ENCODE measurements around the gene NRL. TPM values are rescaled to one million over a fixed set of nuclear protein-coding genes. Genes with fewer than 3 reads are reported as not detected.

The NRL gene
- total and polyA plus RNA-seq, 2 donors (not counting 1 experiment from before 2014, with no cell fraction given) = 0.45 to 0.99 TPM

DNA sequence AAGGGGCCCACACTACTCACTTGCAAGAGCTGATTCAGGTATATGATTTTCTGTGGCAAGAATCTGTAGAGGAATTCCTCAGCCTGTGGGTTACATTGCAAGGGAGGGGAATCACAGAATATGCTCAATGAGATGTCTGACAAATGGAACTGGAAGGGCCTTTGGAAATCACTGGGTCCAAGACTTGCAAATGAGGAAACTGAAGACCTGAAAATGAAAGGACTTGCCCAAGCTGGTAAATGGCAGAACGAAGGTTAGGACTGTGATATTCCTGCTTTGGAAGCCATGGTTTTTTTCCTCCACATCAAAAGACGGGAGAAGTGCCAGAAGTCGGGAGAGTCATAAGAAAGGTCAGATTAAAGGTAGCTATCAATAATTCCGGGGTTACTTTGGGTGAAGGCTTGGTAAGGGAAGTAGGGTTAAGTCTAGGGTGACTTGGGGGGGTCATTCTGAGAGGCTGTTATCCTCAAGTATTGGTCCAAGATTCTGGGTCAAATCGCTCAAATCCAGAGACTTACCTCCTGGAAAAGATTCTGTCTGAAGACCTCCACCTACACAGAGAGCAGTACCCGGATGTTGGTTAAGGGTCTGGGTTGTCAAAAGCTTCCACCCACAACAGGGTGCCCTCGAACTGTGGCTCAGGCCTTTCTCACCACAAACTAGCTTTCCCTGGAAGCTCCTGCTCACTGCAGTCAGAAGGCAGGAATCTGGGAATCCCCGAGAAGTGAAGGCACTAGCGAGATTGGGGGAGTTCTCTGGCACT lies 31.1 kb upstream of the NRL start:
- peaks cover 10% of the 10 kb centered on the region for H3K4me1 ChIP-seq (ENCODE audit: control insufficient read depth, extremely low read depth, insufficient read depth, low read length)
- no peaks in the 10 kb centered on the region for H3K9me3 ChIP-seq (ENCODE audit: control insufficient read depth, insufficient read depth, low read depth, low read length)
- H4K20me1 ChIP-seq (ENCODE audit: control insufficient read depth, extremely low read depth, insufficient read depth, low read length) = no peaks in the 10 kb centered on the region
- peak overlapping the region; percentile 87 to 98 (median 94) for H3K4me3 ChIP-seq (replicated peaks in 1 of 4; ENCODE audit: control extremely low read depth in 1 of 4, insufficient read depth in 1 of 4, low read depth in 3 of 4, low read length in 4 of 4)
- peak overlapping the region; percentile 69 for H3K9ac ChIP-seq (ENCODE audit: insufficient read depth, low read length)
- TF ChIP-seq EZH2 (IDR thresholded peaks at IDR 0.05; ENCODE audit: low read length, missing control alignments) = no peak
- TF ChIP-seq, protein P1, sequence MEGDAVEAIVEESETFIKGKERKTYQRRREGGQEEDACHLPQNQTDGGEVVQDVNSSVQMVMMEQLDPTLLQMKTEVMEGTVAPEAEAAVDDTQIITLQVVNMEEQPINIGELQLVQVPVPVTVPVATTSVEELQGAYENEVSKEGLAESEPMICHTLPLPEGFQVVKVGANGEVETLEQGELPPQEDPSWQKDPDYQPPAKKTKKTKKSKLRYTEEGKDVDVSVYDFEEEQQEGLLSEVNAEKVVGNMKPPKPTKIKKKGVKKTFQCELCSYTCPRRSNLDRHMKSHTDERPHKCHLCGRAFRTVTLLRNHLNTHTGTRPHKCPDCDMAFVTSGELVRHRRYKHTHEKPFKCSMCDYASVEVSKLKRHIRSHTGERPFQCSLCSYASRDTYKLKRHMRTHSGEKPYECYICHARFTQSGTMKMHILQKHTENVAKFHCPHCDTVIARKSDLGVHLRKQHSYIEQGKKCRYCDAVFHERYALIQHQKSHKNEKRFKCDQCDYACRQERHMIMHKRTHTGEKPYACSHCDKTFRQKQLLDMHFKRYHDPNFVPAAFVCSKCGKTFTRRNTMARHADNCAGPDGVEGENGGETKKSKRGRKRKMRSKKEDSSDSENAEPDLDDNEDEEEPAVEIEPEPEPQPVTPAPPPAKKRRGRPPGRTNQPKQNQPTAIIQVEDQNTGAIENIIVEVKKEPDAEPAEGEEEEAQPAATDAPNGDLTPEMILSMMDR (conservative IDR thresholded peaks at IDR 0.05 in 1 of 2, IDR thresholded peaks at IDR 0.05 in 1 of 2; ENCODE audit: low read depth in 1 of 2, low read length in 2 of 2) = no peak
- peak overlapping the region; percentile 79 for H3K27ac ChIP-seq (ENCODE audit: insufficient read depth, low read length)
- H3K79me2 ChIP-seq (ENCODE audit: control insufficient read depth, insufficient read depth, low read length) = peaks cover 35% of the 10 kb centered on the region
- peaks cover 12% of the 10 kb centered on the region for H3K36me3 ChIP-seq (ENCODE audit: control insufficient read depth, insufficient read depth, low read length)
- peak overlapping the region; percentile 75 for H2AFZ ChIP-seq (ENCODE audit: low read length)
- peak in 1 of 2 donors; percentile 75 for DNase-seq (ENCODE audit: low read depth in 2 of 2)
- peak overlapping the region; percentile 81 for H3K4me2 ChIP-seq (ENCODE audit: extremely low read depth, insufficient read depth, low read length)
- no peaks in the 10 kb centered on the region for H3K27me3 ChIP-seq (ENCODE audit: control insufficient read depth, insufficient read depth, low read length)

DNA sequence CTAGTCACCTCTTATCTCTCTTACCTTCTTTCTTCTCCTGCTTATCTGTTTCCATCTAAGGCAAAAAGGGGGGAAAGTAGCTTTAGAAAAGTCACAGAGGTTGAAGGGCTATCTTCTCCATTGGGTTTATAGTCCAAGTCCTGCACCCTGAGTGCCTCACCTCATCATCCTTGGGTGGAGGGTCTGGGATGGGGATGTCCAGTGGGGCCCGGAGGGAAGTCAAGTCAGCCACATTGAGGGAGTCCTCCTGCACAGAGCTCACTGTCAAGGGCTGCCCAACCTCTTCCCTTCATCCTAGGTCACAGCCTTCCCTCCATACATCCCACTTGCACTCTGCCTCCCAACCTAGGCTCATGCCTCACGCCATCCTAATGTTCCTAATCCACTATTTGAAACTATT lies 30.5 kb upstream of the NRL start:
- Histone ChIP-seq H3K9me3 (ENCODE audit: control insufficient read depth, insufficient read depth, low read depth, low read length) (no peaks in the 10 kb centered on the region), H3K36me3 (ENCODE audit: control insufficient read depth, insufficient read depth, low read length) (peaks cover 8% of the 10 kb centered on the region), H3K4me2 (ENCODE audit: extremely low read depth, insufficient read depth, low read length) (peak overlapping the region; percentile 81), H3K4me3 (replicated peaks in 1 of 4; ENCODE audit: control extremely low read depth in 1 of 4, insufficient read depth in 1 of 4, low read depth in 3 of 4, low read length in 4 of 4) (peak overlapping the region; percentile 87 to 98 (median 94)), H3K27me3 (ENCODE audit: control insufficient read depth, insufficient read depth, low read length) (no peaks in the 10 kb centered on the region), H3K27ac (ENCODE audit: insufficient read depth, low read length) (no peak overlapping the region), H4K20me1 (ENCODE audit: control insufficient read depth, extremely low read depth, insufficient read depth, low read length) (no peaks in the 10 kb centered on the region), H3K79me2 (ENCODE audit: control insufficient read depth, insufficient read depth, low read length) (peaks cover 37% of the 10 kb centered on the region), H3K4me1 (ENCODE audit: control insufficient read depth, extremely low read depth, insufficient read depth, low read length) (peaks cover 10% of the 10 kb centered on the region), H2AFZ (ENCODE audit: low read length) (no peak overlapping the region), H3K9ac (ENCODE audit: insufficient read depth, low read length) (no peak overlapping the region)
- TF ChIP-seq, protein P1 (conservative IDR thresholded peaks at IDR 0.05 in 1 of 2, IDR thresholded peaks at IDR 0.05 in 1 of 2; ENCODE audit: low read depth in 1 of 2, low read length in 2 of 2) = no peak
- no peak for TF ChIP-seq EZH2 (IDR thresholded peaks at IDR 0.05; ENCODE audit: low read length, missing control alignments)
- no peak for DNase-seq (ENCODE audit: low read depth in 2 of 2)

DNA sequence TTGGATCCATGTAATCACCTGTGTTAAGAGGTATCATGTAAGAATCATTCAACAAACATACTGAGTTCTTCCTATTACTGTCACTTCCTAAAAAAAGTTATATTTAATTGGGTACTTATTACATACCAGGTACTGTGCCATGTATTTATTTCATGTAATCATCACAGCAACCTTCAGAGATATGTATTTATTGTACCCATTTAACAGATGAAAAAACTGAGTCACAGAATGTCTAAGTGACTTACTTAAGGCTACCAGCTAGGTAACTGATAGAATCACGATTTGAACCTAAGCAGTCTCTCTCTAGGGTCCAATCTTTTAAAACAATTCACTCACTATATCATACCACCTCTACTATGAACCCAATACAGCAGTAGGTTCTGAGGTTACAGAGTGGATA lies 29.7 kb upstream of the NRL start:
- Histone ChIP-seq H3K4me1 (ENCODE audit: control insufficient read depth, extremely low read depth, insufficient read depth, low read length) (peaks cover 10% of the 10 kb centered on the region), H2AFZ (ENCODE audit: low read length) (no peak overlapping the region), H3K36me3 (ENCODE audit: control insufficient read depth, insufficient read depth, low read length) (peaks cover 4% of the 10 kb centered on the region), H3K79me2 (ENCODE audit: control insufficient read depth, insufficient read depth, low read length) (peaks cover 43% of the 10 kb centered on the region), H3K9me3 (ENCODE audit: control insufficient read depth, insufficient read depth, low read depth, low read length) (no peaks in the 10 kb centered on the region), H3K27me3 (ENCODE audit: control insufficient read depth, insufficient read depth, low read length) (no peaks in the 10 kb centered on the region), H3K9ac (ENCODE audit: insufficient read depth, low read length) (no peak overlapping the region), H3K27ac (ENCODE audit: insufficient read depth, low read length) (no peak overlapping the region), H4K20me1 (ENCODE audit: control insufficient read depth, extremely low read depth, insufficient read depth, low read length) (no peaks in the 10 kb centered on the region), H3K4me3 (replicated peaks in 1 of 4; ENCODE audit: control extremely low read depth in 1 of 4, insufficient read depth in 1 of 4, low read depth in 3 of 4, low read length in 4 of 4) (no peak overlapping the region), H3K4me2 (ENCODE audit: extremely low read depth, insufficient read depth, low read length) (no peak overlapping the region)
- TF ChIP-seq EZH2 (IDR thresholded peaks at IDR 0.05; ENCODE audit: low read length, missing control alignments) = no peak
- TF ChIP-seq, protein P1 (conservative IDR thresholded peaks at IDR 0.05 in 1 of 2, IDR thresholded peaks at IDR 0.05 in 1 of 2; ENCODE audit: low read depth in 1 of 2, low read length in 2 of 2) = no peak
- no peak for DNase-seq (ENCODE audit: low read depth in 2 of 2)

Data from fibroblast of lung (primary cell).